Glutamatergic neuron (in vitro differentiated cells): ENCODE results near the gene DNAH8. TPM values are rescaled to one million over a fixed set of nuclear protein-coding genes. Genes with fewer than 3 reads are reported as not detected.

Source experiments
- DNase-seq: peaks from one replicate; pipeline ENCODE4 v3.0.0; 2022
- H3K27ac Mint-ChIP-seq: one replicate; pipeline ENCODE4 v1.8.0; 2020; ENCODE audit warnings: mild to moderate bottlenecking, mixed read lengths, inconsistent platforms; ENCODE audit not compliant: unreplicated experiment
- H3K27me3 Mint-ChIP-seq: one replicate; pipeline ENCODE4 v1.8.0; 2020; ENCODE audit warnings: mild to moderate bottlenecking, moderate library complexity, mixed read lengths, inconsistent platforms; ENCODE audit not compliant: unreplicated experiment
- H3K36me3 Mint-ChIP-seq: one replicate; pipeline ENCODE4 v1.8.0; 2020; ENCODE audit warnings: mild to moderate bottlenecking, mixed read lengths, inconsistent platforms; ENCODE audit not compliant: unreplicated experiment
- H3K4me1 Mint-ChIP-seq: one replicate; pipeline ENCODE4 v1.8.0; 2020; ENCODE audit warnings: mild to moderate bottlenecking, low read depth, mixed read lengths, inconsistent platforms; ENCODE audit not compliant: unreplicated experiment
- H3K4me3 Mint-ChIP-seq: one replicate; pipeline ENCODE4 v1.8.0; 2020; ENCODE audit warnings: mild to moderate bottlenecking, mixed read lengths, inconsistent platforms; ENCODE audit not compliant: unreplicated experiment
- H3K9me3 Mint-ChIP-seq: one replicate; pipeline ENCODE4 v1.8.0; 2020; ENCODE audit warnings: mild to moderate bottlenecking, moderate library complexity, mixed read lengths, inconsistent platforms; ENCODE audit not compliant: unreplicated experiment
- total RNA-seq: library from RNA; stranded (reverse); fragmentation: NEBNext Ultra II Directional; extraction: Animal tissue kit (Norgen Biotek cat#: 25700); gene quantifications from one replicate; pipeline ENCODE4 v1.2.1, GENCODE V29; 2021; ENCODE audit not compliant: unreplicated experiment
- TF ChIP-seq, protein P1 (sequence below): fragments of 200-600 bp; sonication (generic); IDR thresholded peaks from one replicate; pipeline ENCODE4 v1.5.0; 2021; ENCODE audit not compliant: partially characterized antibody, unreplicated experiment

DNAH8 gene
- total RNA-seq, 1 donor from 2014 or later = not detected

- no peaks in the 10 kb centered on the region for H3K36me3 Mint-ChIP-seq
- H3K4me3 Mint-ChIP-seq = no peak overlapping the region
- TF ChIP-seq, protein P1, sequence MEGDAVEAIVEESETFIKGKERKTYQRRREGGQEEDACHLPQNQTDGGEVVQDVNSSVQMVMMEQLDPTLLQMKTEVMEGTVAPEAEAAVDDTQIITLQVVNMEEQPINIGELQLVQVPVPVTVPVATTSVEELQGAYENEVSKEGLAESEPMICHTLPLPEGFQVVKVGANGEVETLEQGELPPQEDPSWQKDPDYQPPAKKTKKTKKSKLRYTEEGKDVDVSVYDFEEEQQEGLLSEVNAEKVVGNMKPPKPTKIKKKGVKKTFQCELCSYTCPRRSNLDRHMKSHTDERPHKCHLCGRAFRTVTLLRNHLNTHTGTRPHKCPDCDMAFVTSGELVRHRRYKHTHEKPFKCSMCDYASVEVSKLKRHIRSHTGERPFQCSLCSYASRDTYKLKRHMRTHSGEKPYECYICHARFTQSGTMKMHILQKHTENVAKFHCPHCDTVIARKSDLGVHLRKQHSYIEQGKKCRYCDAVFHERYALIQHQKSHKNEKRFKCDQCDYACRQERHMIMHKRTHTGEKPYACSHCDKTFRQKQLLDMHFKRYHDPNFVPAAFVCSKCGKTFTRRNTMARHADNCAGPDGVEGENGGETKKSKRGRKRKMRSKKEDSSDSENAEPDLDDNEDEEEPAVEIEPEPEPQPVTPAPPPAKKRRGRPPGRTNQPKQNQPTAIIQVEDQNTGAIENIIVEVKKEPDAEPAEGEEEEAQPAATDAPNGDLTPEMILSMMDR = no peak
- H3K27me3 Mint-ChIP-seq = no peaks in the 10 kb centered on the region
- H3K9me3 Mint-ChIP-seq = no peaks in the 10 kb centered on the region
- no peak overlapping the region for H3K27ac Mint-ChIP-seq
- DNase-seq = no peak
- H3K4me1 Mint-ChIP-seq = no peaks in the 10 kb centered on the region
Measured at GRCh38 chr6:38760097-38760496, 45.0 kb downstream of the DNAH8 start.

DNA sequence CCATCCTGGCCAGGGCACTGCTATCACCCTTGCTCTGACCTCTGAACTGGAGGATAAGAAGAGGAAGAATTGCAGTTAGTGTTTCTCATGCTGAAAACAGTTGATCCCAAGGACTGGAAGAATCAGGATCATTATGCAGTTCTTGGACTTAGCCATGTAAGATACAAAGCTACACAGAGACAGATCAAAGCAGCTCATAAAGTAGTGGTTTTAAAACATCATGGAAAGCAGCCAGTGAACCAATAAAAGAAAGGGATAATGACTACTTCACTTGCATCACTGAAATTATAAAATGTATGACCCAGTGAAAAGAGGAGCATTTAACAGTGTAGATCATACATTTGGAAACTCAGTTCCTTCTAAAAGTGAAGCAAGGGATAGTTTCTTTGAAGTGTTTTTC, 47.7 kb downstream of the DNAH8 start:
- H3K4me3 Mint-ChIP-seq = no peak overlapping the region
- no peak for DNase-seq
- TF ChIP-seq, protein P1 = no peak
- no peak overlapping the region for H3K27ac Mint-ChIP-seq
- no peaks in the 10 kb centered on the region for H3K36me3 Mint-ChIP-seq
- H3K27me3 Mint-ChIP-seq = no peaks in the 10 kb centered on the region
- H3K4me1 Mint-ChIP-seq = no peaks in the 10 kb centered on the region
- H3K9me3 Mint-ChIP-seq = no peaks in the 10 kb centered on the region

- H3K9me3 Mint-ChIP-seq = no peaks in the 10 kb centered on the region
Measured at GRCh38 chr6:38767560-38767959, 52.4 kb downstream of the DNAH8 start.

DNA sequence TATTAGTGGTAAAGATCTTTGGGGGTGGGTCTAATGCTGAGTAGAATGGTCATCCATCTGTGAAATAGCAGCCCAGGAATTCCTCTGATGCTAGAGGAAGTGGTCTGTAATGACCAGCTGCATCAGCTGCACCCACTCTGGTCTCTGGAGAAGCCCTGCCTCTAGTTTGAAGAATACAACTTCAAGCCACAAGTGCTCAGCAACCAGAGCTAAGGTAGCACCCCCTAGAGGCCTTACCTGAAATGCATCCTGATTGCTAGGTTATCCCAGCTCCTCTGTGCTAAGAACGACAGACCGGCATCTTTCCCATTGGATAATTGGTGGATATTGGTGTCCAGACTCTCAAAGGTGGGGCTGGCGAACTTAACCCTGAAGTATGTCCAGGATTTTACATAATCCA, 58.2 kb downstream of the DNAH8 start:
- TF ChIP-seq, protein P1 = no peak
- Mint-ChIP-seq H3K4me3 (no peak overlapping the region), H3K4me1 (no peaks in the 10 kb centered on the region), H3K9me3 (no peaks in the 10 kb centered on the region), H3K27me3 (no peaks in the 10 kb centered on the region), H3K27ac (no peak overlapping the region), H3K36me3 (no peaks in the 10 kb centered on the region)
- DNase-seq = no peak

More at GRCh38 chr6:38767560-38767959, 52.4 kb downstream of the DNAH8 start:
- Mint-ChIP-seq H3K27ac (no peak overlapping the region), H3K36me3 (no peaks in the 10 kb centered on the region), H3K27me3 (no peaks in the 10 kb centered on the region), H3K4me1 (no peaks in the 10 kb centered on the region), H3K4me3 (no peak overlapping the region)
- DNase-seq = no peak
- TF ChIP-seq, protein P1 = no peak

- peaks cover under 1% of the 10 kb centered on the region for H3K4me1 Mint-ChIP-seq
- no peak overlapping the region for H3K4me3 Mint-ChIP-seq
- no peaks in the 10 kb centered on the region for H3K27me3 Mint-ChIP-seq
- H3K27ac Mint-ChIP-seq = no peak overlapping the region
- no peak for DNase-seq
- no peaks in the 10 kb centered on the region for H3K9me3 Mint-ChIP-seq
- TF ChIP-seq, protein P1 = no peak
- no peaks in the 10 kb centered on the region for H3K36me3 Mint-ChIP-seq
Measured at GRCh38 chr6:38774929-38775707, 60.0 kb downstream of the DNAH8 start.
